Measurements from ENCODE around the gene CNTN4. TPM values are rescaled to one million over a fixed set of nuclear protein-coding genes. Genes with fewer than 3 reads are reported as not detected.

CNTN4 gene
- total RNA-seq, 1 experiment from 2014 or later = 0.12 TPM

GRCh38 chr3:2266606-2267005 lies 167.9 kb downstream of the CNTN4 start:
- Mint-ChIP-seq H3K27me3 (ENCODE audit: insufficient read depth, unreplicated experiment) (no peaks in the 10 kb centered on the region), H3K27ac (ENCODE audit: low read depth, unreplicated experiment) (no peak overlapping the region), H3K4me3 (ENCODE audit: unreplicated experiment) (no peak overlapping the region), H3K36me3 (ENCODE audit: insufficient read depth, unreplicated experiment) (no peaks in the 10 kb centered on the region), H3K9me3 (ENCODE audit: unreplicated experiment) (no peaks in the 10 kb centered on the region), H3K4me1 (ENCODE audit: insufficient read depth, unreplicated experiment) (no peaks in the 10 kb centered on the region)
- CTCF ChIA-PET = interaction anchor here (0.5 kb wide), 1 partner anchor 474 kb away, joined by 3 read pairs; no protein-coding TSS in a partner anchor
- POLR2A ChIA-PET = no interaction called here
- no peak for DNase-seq (ENCODE audit: unreplicated experiment)
- TF ChIP-seq CTCF (IDR thresholded peaks at IDR 0.05; ENCODE audit: unreplicated experiment) = no peak
- no TSS peak for BruUV-seq (replicated peaks)
- intact Hi-C loops (cut with micrococcal nuclease) = no loop called here

DNA sequence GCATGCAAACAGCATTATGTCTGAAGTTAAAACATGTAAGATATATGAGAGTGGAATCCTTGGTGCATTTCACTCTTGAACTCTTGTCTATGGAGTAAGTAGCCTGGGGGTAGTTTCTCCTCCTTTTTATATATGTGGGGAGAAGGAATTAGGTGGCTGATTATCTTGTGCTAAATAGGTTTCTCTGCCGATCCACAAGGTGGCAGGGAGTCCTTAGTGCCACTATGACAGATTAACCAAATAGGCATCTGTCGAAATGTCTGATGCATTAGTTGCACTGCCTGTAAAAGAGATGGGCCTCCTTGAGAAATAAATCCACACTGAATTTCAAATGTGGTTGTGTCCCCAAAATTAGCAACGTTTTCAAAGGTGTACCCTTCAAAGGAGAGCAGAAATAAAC lies 170.1 kb downstream of the CNTN4 start:
- Mint-ChIP-seq H3K4me1 (ENCODE audit: insufficient read depth, unreplicated experiment) (no peaks in the 10 kb centered on the region), H3K27me3 (ENCODE audit: insufficient read depth, unreplicated experiment) (peaks cover 13% of the 10 kb centered on the region), H3K9me3 (ENCODE audit: unreplicated experiment) (no peaks in the 10 kb centered on the region), H3K4me3 (ENCODE audit: unreplicated experiment) (no peak overlapping the region), H3K36me3 (ENCODE audit: insufficient read depth, unreplicated experiment) (no peaks in the 10 kb centered on the region), H3K27ac (ENCODE audit: low read depth, unreplicated experiment) (no peak overlapping the region)
- ChIA-PET CTCF (no interaction called here), POLR2A (no interaction called here)
- peak; percentile 7 for DNase-seq (ENCODE audit: unreplicated experiment)
- intact Hi-C loops (cut with micrococcal nuclease) = no loop called here
- TF ChIP-seq CTCF (IDR thresholded peaks at IDR 0.05; ENCODE audit: unreplicated experiment) = no peak
- no TSS peak for BruUV-seq (replicated peaks)

DNA sequence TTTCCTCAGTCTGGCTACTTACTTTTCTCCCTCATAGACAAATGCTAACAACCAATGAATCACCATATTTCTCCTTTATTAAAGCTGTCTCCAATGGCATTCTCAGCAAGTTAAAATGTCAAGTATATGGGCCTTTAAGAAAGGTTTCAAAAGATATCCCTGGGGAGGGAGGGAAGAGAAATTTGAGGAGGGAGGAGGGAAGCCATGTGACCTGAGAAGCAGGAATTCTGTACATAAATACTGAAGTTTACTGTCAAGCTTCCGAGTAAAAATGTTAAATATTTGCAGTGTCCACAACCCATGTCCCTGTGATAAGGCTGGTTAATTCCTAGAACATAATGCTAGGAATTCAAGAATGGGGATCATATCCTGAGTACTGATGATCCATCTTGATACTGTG lies 175.9 kb downstream of the CNTN4 start:
- intact Hi-C loops (cut with micrococcal nuclease) = no loop called here

DNA sequence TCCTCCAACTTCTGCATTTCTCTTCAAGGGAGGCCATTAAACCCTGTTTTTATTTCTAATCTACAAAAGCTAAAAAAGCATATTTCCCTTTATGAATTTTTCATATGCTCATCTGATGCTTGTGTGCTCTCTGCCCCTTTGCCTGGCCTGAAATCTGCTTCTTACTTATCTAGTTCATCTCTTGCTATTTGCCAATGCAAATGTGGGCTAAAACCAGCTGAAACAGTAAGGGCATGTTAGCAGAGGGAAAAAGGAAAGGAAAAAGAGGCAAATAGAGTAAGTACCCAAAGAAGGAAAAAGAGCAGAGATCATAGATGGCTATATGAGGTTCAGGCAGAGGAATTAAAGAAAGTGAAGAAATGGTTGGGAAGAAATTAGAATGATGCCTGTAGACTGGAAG lies 185.2 kb downstream of the CNTN4 start:
- H3K4me1 Mint-ChIP-seq (ENCODE audit: insufficient read depth, unreplicated experiment) = no peaks in the 10 kb centered on the region
- no peak for TF ChIP-seq CTCF (IDR thresholded peaks at IDR 0.05; ENCODE audit: unreplicated experiment)
- H3K4me3 Mint-ChIP-seq (ENCODE audit: unreplicated experiment) = no peak overlapping the region
- no peaks in the 10 kb centered on the region for H3K9me3 Mint-ChIP-seq (ENCODE audit: unreplicated experiment)
- no TSS peak for BruUV-seq (replicated peaks)
- intact Hi-C loops (cut with micrococcal nuclease) = no loop called here
- ChIA-PET CTCF (no interaction called here), POLR2A (no interaction called here)
- H3K27me3 Mint-ChIP-seq (ENCODE audit: insufficient read depth, unreplicated experiment) = peaks cover 66% of the 10 kb centered on the region
- no peaks in the 10 kb centered on the region for H3K36me3 Mint-ChIP-seq (ENCODE audit: insufficient read depth, unreplicated experiment)
- DNase-seq (ENCODE audit: unreplicated experiment) = no peak
- H3K27ac Mint-ChIP-seq (ENCODE audit: low read depth, unreplicated experiment) = no peak overlapping the region

More for the DNA sequence above, 175.9 kb downstream of the CNTN4 start:
- BruUV-seq (replicated peaks) = no TSS peak
- Mint-ChIP-seq H3K4me3 (ENCODE audit: unreplicated experiment) (no peak overlapping the region), H3K36me3 (ENCODE audit: insufficient read depth, unreplicated experiment) (no peaks in the 10 kb centered on the region), H3K27me3 (ENCODE audit: insufficient read depth, unreplicated experiment) (peaks cover 36% of the 10 kb centered on the region), H3K4me1 (ENCODE audit: insufficient read depth, unreplicated experiment) (no peaks in the 10 kb centered on the region), H3K27ac (ENCODE audit: low read depth, unreplicated experiment) (no peak overlapping the region), H3K9me3 (ENCODE audit: unreplicated experiment) (no peaks in the 10 kb centered on the region)
- CTCF ChIA-PET = interaction anchor here (0.5 kb wide), 1 partner anchor 123 kb away, joined by 5 read pairs; no protein-coding TSS in a partner anchor
- no peak for TF ChIP-seq CTCF (IDR thresholded peaks at IDR 0.05; ENCODE audit: unreplicated experiment)
- POLR2A ChIA-PET = no interaction called here
- no peak for DNase-seq (ENCODE audit: unreplicated experiment)
